Measurements from ENCODE around the gene GRAMD4.

The GRAMD4 gene

DNA sequence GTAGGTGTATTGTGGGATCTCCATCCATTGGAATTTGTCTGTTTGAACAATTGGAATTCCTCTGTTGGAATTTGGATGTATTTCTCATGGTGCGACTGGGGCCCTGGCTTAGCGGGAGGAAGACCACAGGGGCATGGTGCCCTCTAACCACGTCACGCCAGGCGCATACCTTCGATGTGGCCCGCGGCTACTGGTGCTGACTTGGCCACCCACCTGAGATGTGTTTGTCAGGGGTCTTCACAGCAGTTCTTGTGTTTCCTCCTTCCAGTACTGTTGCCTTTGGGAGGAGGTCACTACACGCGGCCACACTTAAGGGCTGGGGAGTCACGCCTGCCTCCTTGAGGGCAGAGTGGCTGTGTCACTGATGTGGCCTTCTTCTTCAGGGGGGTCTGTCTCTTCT lies 36.6 kb upstream of the GRAMD4 start:
- no peak for DNase-seq

DNA sequence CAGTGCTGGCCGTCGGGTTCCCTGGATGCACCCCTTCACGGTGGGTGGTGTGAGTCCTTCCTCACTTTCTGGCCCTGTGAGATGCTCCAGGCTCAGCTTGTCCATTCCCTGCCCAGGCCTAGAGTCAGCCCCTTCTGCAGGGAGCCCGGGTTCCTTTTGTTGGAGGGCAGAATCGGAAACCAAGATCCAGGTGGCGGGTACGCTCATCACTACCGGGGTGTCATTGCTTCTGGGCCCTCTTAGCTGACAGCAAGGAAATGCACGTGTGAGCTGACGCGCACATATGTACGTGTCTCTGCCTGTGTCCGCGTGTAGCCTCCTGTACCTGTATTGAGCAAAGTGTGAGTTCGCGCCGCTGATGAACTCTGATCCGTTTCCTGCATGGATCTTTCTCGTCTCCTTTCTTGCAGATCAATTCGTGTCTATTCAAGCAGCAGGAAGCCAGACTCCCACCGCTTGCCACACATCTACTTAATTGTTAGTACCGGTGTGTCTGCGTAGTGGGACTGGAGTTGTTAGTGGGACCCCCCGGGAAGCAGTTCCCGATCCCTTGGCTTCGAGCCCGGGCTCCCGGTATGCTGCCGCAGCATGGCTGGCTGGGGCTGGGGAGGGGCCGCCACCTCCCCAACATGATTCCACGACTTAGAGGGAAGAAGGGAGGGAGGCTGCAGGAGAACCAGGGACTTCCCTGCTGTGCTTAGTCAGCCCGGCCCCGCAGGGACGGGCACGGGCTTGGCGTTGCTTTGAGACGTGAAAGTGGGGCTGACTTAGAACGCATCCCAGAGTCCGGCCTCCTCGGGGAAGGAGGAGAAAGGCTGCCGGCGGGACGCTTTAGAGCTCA lies 35.9 kb upstream of the GRAMD4 start:
- DNase-seq: no peak

DNA sequence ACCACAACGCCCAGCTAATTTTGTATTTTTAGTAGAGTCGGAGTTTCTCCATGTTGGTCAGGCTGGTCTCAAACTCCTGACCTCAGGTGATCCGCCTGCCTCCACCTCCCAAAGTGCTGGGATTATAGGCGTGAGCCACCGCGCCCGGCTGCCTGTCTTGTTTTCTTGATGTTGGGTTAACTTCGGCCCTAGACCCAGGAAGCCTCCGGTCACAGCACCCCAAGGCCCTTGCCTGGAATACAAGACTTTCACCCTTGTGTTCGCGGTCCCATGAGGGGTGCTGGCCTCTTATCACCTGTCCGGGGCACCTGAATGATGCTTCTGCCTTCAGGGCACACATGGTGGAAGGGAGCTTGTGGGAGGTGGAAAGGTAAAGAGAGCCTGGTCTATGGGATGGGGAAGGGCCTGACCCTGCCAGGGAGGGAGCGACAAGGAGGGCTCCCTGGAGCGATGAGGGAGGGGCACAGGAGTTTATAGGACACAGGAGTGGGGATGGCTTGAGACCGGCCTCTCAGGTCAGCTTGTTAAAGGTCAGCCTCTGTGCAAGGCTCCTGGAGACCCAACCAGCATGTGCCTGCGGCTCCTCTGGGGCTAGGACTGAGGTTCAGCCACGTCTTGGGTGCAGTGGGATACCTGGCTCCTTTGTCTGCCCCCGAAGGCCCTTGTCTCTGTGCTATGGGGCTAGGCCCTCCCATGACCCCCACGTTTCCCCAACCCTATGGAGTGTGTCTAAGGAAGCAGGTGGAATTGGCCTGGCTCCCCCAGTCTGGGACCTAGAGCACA lies 34.7 kb upstream of the GRAMD4 start:
- DNase-seq: no peak

DNA sequence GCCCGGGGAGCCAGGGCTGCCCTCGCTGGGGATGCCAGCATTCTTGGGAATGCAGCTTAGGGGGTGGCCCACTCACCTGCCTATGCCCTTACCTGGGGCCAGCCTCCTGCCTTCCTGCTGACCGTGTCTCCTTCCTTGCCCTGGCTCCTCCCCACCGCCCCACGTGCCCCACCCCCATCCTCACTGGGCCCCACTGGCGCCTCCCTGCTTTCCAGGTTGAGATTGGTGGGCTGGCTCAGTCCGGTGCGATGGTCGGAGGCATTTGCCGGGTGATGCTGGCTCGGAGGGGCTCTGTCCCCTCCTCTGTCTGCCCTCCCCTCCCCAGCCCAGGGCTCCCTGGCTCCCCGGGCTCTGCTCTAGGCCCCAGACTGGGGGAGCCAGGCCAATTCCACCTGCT lies 34.1 kb upstream of the GRAMD4 start:
- DNase-seq: no peak

DNA sequence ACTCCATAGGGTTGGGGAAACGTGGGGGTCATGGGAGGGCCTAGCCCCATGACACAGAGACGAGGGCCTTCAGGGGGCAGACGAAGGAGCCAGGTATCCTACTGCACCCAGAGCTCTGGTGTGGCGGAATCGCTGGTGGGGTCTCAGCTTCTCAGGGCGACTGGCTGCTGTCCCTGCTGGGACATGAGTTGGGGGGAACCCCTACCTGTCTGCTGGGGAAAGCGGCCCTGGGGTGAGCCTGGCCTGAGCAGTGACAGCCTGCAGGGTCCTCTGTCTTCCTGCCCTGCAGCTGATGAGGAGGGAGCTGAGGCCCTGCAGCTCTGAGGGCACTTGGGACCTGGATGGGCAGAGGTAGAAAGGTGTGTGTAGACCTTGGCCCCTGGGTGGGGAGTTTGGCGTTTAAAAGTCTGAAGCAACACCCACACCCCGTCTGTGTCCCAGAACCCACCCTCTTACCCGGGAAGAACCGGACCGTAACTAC lies 33.6 kb upstream of the GRAMD4 start:
- no peak for DNase-seq

DNA sequence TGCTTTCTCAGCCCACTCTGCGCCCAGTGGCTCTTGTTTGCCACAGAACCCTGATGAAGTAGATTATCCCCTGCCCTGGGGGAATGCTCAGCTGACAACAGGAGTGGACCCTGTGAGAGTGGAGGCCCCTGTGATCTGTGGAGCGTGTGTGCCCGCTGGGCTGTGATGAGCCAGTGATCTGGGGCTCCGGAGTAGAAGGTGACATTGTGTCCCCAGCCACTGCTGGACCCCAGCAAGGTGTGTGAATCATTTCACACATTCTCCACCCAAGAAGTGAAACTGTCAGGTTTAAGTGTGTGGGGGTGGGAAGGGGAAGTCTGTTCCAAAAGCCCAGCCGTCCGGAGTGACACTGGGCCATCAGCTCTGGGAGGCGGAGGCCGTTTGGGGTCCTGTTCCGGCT lies 33.1 kb upstream of the GRAMD4 start:
- DNase-seq: peak; percentile 41

DNA sequence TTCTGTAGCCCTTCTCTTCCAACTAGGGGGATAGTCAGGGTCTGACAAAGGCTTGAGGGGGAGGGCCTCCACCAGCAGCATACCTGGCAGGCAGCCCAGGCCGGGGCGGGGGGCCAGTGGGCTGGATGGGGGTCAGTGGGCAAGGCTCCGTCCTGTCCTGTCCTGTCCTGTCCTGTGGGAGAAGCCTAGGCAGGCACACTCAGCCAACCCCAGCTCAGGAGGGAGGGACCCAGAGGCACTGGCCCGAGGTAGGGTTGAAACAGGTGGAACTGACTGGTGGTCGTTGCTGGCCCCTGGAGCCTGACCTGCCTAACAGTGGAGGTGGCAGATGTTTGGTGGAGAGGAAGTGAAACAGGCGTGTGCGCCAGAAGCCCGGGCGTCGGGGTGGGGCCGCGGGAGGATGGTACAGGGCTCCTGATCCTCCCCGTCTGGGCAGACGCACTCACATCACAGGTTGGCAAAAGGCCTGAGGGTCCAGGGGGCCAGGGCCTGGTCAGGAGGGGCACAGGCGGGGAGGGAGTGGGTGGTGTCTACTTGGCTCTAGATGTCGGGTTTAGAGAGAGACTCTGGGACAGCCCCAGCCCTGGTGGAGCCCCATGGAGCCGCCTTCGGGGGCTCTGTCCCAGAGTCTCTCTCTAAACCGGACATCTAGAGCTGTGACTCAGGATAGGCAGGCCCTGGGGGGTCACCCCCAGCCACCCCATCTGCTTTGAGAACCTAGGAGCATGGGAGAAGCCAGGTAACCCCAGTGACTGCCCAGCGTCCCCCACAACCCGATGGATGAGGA lies 32.5 kb upstream of the GRAMD4 start:
- peak; percentile 39 for DNase-seq

DNA sequence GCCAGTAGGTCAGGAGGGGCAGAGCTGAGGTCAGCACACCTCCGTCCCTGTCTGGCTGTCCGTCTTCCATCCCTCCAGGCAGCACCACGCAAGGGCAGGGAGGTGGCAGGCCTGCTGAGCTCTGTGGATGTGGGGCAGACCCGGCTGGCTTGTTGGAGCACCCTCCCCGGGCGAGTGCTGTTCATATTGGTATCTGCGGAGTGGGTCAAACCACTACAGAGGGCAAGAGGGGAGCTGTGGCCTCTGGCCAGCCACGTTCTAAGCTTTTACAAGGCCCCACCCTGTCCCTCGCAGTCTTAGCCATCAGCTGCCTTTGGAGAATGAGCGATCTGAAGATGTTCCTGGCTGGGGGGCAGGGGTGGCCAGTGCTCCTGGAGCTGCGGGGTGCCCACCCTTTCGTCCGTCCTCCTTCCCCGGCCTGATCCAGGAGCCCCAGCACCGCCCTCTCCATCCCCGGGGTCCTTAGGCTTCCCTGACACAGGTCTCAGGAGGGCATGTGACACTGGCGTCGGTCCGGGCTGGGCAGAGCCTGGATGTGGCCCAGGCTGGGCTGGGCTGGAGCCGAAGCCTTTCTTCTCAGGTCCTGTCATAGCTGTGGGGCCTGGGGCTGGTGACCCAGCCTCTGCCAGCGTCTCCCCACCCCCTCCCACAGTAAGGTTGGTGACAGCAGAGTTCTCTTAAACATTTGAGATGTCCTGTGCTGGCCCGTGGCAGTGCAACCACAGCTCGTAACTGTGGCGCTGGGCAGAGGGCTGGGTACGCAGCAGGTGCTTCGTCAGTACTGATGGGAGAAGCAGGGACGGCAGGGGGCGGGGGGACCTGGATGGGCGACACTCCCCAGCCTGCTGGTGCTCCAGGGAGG lies 31.7 kb upstream of the GRAMD4 start:
- no peak for DNase-seq

DNA sequence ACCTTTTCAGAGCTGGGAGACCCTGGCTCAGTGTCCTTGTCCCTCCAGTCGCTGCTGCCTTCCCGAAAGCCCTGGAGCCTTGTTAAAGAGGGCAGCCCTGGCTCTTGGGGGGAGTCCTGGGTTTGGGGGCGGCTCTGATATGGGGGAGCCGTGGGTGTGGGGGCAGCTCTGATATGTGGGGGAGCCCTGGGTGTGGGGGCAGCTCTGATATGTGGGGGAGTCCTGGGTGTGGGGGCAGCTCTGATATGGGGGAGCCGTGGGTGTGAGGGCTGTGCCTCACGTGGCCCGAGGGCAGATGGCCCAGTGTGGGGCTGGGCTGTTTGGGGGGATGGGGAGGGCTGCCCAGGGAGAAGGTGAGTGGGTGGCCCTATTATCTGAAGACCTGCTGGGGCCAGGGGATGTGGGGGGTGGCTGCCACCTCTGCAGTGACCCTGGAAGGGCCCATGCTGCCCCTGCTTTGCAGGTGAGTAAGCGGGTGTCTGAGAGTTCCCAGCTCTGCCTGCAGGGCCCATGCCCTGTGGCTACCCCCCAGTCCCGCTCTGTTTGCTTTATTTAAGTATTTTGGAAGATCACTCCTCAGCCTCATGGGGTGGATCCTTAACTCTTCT lies 30.9 kb upstream of the GRAMD4 start:
- DNase-seq: no peak

DNA sequence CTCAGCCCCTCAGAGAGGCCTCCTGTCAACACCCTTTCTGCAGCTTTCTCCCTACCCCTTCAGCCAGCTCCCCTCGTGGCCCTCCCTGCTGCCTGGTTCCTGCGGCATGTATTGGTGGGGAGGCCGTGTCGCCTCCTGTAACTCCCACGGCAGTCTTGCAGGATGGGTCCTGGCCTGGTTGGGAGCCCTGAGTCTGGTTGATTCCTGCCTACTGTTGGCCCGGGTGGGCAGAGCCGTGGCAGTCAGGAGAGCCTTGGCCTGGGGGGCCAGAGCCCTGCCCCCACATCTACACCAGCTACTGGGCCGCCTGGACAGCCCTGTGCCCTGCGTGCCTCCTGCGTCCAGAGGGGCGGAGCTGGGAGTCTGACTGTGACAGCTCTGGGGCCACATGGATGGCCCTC lies 30.3 kb upstream of the GRAMD4 start:
- DNase-seq: no peak

DNA sequence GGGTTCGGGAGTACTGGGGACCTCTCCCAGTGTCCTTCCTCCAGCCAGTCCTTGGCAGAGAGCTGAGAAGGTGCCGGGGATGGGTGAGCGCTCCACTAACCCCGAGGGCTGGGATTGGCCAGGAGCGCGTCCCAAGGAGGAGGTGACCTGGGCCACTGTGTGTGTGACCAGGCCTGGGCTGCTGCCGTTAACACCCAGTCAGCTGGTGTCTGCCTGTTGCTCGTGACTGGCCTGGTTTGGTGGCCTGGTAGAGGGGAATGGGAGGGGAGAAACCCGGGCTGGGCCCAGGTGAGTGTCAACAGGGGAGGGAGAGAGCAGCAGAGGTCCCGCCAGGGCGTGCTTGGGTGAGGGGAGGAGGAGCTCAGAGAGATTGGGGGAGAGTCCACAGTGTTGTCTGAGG lies 29.9 kb upstream of the GRAMD4 start:
- no peak for DNase-seq

DNA sequence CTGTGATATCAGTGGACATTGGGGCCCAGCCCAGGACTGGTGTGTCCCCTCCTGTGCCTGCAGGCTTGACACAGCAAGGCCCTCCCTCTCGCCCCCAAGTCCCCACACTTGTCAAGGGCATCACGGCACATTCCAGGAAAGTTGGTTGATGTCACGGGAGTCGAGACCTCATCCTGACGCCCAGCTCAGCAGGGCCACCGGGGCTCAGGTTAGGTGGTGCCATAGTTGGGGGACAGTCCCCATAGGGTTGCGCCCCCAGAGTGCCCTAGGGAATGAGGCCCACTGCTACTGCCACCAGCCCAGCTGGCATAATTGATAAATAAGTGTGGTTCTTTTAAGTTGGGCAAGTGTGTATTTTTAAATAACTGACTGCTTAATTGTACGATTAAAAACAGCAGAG lies 28.3 kb upstream of the GRAMD4 start:
- DNase-seq: no peak

DNA sequence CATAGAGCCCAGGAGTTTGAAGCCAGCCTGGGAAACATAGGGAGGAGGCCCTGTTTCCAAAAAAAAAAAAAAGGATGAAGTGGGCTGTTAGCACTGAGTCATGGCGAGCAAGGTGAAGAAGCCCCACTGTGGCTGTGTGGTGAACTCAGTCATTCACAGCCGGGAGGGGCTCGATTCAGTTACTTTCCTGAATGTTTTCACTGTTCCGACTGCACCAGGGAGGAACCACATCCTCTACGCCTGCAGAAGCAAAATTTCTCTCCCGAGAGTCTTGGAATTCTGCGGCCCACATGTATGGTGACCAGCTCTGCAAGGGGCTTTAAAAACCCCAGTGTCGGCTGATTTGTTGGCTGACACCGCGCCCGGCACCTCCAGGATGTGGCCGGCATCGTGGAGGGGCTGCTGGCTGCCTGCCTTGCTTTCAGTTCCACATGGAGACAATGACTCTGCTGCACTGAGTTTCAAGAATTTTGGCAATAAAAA lies 27.8 kb upstream of the GRAMD4 start:
- peak; percentile 64 for DNase-seq

DNA sequence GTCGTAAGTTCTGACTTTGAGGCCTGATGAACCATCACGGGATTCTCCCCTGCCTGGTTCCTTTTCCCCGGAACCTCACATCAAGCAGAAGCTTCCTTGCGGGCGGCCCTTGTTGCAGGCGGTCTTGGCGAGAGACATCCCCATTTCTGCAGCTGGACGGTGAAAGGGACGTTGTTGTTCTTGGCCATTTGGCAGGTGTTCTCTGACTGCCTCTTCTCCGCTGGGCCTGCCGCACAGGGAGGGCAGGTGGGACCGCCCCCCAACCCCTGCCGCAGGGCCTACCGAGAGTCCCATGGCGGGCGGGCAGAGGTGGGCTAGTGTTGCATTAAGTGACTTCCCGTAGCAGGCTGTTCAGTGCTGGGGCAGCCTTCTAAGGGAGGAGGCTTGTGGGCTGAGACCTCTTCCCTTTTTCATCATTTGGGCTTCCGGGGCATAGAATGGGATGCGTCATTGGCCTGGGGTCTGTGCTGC lies 26.9 kb upstream of the GRAMD4 start:
- no peak for DNase-seq

DNA sequence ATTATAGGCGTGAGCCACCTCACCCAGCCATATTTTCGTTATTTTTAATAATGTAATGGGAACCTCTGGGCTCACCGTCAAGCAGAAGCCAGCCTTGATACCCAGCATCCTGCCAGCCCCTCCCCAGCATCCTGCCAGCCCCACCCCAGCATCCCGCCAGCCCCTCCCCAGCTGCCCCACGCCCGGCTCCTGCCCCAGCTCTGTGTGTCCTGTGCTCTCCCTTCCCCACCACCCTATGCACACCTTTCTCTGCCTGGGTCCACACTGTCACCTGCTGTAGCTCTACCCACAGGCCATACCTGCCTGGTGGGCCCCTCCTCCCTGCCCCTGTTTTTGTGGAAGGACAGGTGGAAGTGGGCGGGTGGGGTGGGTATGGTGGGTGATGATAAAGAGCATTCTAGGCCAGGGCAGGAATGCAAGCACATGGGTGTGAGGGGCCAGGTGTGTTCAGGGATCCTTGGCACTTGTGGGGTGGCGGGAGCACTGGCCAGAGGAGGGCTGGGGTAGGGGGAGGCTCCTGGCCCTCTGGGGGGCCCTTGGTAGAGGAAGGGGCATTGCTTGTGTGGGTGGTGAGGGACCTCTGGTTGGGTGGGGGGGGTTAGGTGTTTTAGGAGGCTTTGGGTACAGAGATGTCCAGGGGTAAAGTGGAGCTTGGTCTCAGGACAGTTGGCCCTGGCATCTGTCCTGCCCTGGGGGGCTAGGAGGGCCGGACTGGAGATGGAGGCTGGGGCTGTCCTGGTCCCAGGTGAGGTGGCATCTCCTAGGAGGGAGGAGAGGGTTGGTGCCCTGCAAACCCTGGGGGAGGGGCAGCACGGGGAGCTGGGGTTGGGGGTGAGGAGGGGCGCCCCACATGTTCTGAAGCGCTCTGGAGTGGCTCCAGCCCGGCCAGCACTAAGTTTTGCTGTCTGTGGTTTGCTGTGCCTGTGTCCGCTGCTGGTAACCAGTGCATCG lies 25.9 kb upstream of the GRAMD4 start:
- DNase-seq: no peak

DNA sequence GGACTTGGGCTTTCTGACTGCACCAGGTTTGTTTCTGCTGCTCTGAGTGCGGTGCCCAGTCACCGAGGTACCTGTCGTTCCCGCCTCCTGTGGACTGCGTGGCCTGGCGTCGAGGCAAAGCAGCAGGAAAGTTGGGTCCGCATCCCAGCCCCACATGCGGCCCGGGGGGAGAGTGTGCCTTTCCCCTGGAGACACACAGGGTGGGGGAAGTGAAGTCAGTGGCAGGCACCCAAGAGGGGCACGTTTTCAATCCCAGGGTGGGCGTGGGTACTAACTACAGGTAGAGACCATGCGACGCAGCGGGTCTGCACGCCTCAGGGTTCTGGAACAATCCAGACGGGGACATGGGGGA lies 25.3 kb upstream of the GRAMD4 start:
- no peak for DNase-seq

DNA sequence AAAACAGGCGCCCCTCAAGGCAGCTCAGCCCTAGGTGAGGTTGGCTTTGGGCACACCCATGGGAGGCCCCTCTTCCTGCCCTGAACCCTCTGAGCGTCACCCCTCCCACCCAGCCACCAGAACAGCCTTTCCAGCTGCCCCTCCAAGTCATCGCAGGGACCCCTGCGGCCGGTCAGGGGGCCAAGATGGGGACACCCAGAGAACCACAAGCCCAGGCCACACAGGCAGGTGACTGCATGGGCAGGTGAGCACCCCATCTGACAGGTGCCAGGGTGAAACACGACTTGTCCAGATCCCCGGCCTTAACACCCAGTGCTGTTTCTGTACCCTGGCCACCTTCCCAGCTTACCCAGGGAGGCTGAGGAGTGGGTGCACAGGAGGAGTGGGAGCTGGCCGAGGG lies 24.6 kb upstream of the GRAMD4 start:
- DNase-seq: no peak

DNA sequence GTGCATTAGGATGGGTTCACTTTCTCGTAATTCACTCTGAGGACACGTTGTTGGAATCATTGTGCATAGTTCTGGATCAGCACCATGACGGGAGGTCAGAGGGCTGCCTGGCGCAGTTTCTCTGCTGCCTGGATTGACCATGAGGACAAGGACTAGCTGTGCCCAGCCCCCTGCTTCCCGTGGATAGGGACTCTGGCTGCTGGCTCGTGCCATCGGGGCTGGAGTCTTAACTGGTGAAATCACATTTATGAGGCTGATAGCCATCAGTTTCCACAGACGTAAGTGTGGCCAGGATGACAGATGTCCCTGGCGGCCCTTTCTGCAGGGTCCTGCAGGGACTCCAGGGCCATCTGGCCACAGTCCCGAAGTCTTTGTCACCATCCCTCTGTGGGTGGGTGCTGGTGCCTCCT lies 24.1 kb upstream of the GRAMD4 start:
- DNase-seq: no peak

DNA sequence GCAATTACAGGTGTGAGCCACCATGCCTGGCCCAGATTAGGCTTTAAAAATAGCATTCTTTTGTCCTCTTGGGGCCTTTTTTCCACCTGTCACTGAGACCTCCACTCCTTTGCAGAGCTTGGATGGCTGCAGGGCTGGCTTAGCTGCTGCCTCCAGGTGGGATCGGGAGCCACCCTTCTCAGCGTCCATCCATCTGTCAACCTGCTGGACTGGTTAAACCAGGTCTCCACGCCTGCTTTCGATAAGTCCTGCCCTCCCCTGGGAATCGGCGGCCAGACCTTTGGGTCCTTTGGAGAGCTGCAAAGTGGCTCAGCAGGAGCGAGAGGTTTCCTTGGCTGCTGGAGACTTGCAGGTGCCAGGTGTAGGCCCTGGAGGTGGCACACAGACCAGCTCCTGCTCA lies 23.4 kb upstream of the GRAMD4 start:
- no peak for DNase-seq

DNA sequence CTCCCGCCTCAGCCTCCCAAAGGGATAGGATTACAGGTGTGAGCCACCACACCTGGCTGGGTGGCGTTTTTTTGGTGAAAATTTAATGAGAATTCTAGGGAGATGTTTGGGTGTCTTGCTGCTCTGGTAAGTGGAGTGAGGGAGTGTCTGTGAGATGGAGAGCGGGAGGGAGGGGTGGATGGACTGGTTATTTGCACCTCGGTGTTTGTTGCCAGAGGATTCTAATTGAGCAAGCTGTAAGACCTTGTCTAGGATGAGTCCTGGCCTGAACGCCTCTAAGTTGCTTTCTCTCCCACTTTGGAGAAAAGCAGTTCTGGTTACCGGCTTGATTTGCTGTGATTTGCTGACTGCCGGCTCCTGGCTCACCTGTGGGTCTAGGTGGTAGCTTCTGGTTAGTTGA lies 22.0 kb upstream of the GRAMD4 start:
- DNase-seq: no peak
